Upper lobe of left lung (tissue), 4 donors: ENCODE data around the gene CAB39L.

Experiments
- CTCF ChIP-seq, 6 experiments: fragments of 450-650 bp in 4 of 6; fragments of 200-600 bp in 2 of 6; sonication (generic) in 2 of 6; IDR thresholded peaks; one replicate each; pipeline ENCODE4 v1.5.1; 2016 to 2019; ENCODE audit warnings: antibody characterized with exemption in 6 of 6
- EP300 ChIP-seq, 4 donors: sonication (generic); formaldehyde crosslinking; IDR thresholded peaks; one replicate each; pipeline ENCODE4 v1.5.1; 2017; ENCODE audit warnings: antibody characterized with exemption in 4 of 4, control low read depth in 2 of 4
- POLR2A ChIP-seq, 4 donors: fragments of 450-650 bp; IDR thresholded peaks; one replicate each; pipeline ENCODE4 v1.5.1; 2016 to 2017; ENCODE audit warnings: antibody characterized with exemption in 4 of 4, mild to moderate bottlenecking in 2 of 4

- TF ChIP-seq EP300 (IDR thresholded peaks at IDR 0.05), result no peak
- no peak for TF ChIP-seq POLR2A (IDR thresholded peaks at IDR 0.05)
- no peak for TF ChIP-seq CTCF (IDR thresholded peaks at IDR 0.05)
These were observed 121.2 kb downstream of the CAB39L start for GRCh38 chr13:49322702-49323101.
